Esophagus squamous epithelium (tissue), 5 donors: ENCODE results near the gene CLC. TPM values are rescaled to one million over a fixed set of nuclear protein-coding genes. Genes with fewer than 3 reads are reported as not detected.

Experiments
- DNase-seq: peaks from one replicate; lab custom pipeline; 2025; lab: John Stamatoyannopoulos, UW
- H3K27ac ChIP-seq, 4 donors: fragments of 200-600 bp; sonication (generic); one replicate each; pipeline ENCODE4 v1.5.1; 2016 to 2019; ENCODE audit warnings: mild to moderate bottlenecking in 1 of 4
- H3K27me3 ChIP-seq, 4 donors: fragments of 200-600 bp; sonication (generic); 1 replicate in 3 of 4; 2 replicates in 1 of 4; pipeline versions ENCODE4 v1.5.1 to v1.6.0; 2017 to 2021; ENCODE audit warnings: antibody characterized with exemption in 1 of 4
- H3K36me3 ChIP-seq, 3 donors: fragments of 200-600 bp; sonication (generic); one replicate each; pipeline ENCODE4 v1.5.1; 2016 to 2019
- H3K4me1 ChIP-seq, 3 donors: fragments of 200-600 bp; sonication (generic); one replicate each; pipeline ENCODE4 v1.5.1; 2017 to 2019
- H3K4me3 ChIP-seq, 4 donors: fragments of 200-600 bp; sonication (generic); 1 replicate in 3 of 4; 2 replicates in 1 of 4; pipeline ENCODE4 v1.5.1; 2016 to 2019; ENCODE audit warnings: mild to moderate bottlenecking in 2 of 4, moderate library complexity in 1 of 4
- H3K9me3 ChIP-seq, 3 donors: fragments of 200-600 bp; sonication (generic); one replicate each; pipeline ENCODE4 v1.5.1; 2016 to 2019
- CTCF ChIP-seq, 6 experiments: fragments of 450-650 bp in 4 of 6; fragments of 200-600 bp in 2 of 6; sonication (generic) in 2 of 6; IDR thresholded peaks; one replicate each; pipeline ENCODE4 v1.5.1; 2016 to 2019; ENCODE audit warnings: antibody characterized with exemption in 6 of 6, mild to moderate bottlenecking in 4 of 6, moderate library complexity in 4 of 6
- POLR2A ChIP-seq, 4 donors: fragments of 450-650 bp; IDR thresholded peaks; one replicate each; pipeline ENCODE4 v1.6.1; 2017; ENCODE audit warnings: antibody characterized with exemption in 4 of 4, mild to moderate bottlenecking in 4 of 4, moderate library complexity in 3 of 4
- WGBS, 2 donors: methylation state at CpG; one replicate each; pipeline ENCODE4 v1.1.5; 2018; 5-methylcytosine and 5-hydroxymethylcytosine counted together
- intact Hi-C: fragments of 100-400 bp; cut with DNase I; formaldehyde crosslinking; loops from one replicate; pipeline ENCODE4 v1.15.0; 2022
- total RNA-seq, 4 donors: library from RNA; depleted of rRNA; stranded (reverse); fragments of >200 nt; gene quantifications; one replicate each; pipeline ENCODE4 v1.1.0, GENCODE V29; 2016
- donor health status: DM: yes; HTN: yes; CAD: no.

Gene CLC
- total RNA-seq, 4 donors from 2014 or later: not detected

- H3K4me1 ChIP-seq: no peaks in the 10 kb centered on the region
- intact Hi-C loops: no loop called here
- H3K9me3 ChIP-seq: no peaks in the 10 kb centered on the region
- DNase-seq: no peak
- H3K27me3 ChIP-seq: peaks cover 0 to 12% (median 0%) of the 10 kb centered on the region in 4 donors
- H3K27ac ChIP-seq: no peak overlapping the region
- H3K36me3 ChIP-seq: no peaks in the 10 kb centered on the region
- no peak overlapping the region for H3K4me3 ChIP-seq
- TF ChIP-seq POLR2A (IDR thresholded peaks at IDR 0.05) (no peak), CTCF (IDR thresholded peaks at IDR 0.05) (no peak)
- 73 to 87% methylated on average over 2 of the region's 2 CpGs for WGBS, 2 donors
These were observed 4.0 kb downstream of the CLC start for GRCh38 chr19:39733841-39734240.

GRCh38 chr19:39731685-39732084 is 6.1 kb downstream of the CLC start:
- no peak overlapping the region for H3K27ac ChIP-seq
- H3K36me3 ChIP-seq: no peaks in the 10 kb centered on the region
- 60 to 71% methylated on average over 1 of the region's 1 CpG for WGBS, 2 donors
- peaks cover 0 to 6% (median 0%) of the 10 kb centered on the region in 4 donors for H3K27me3 ChIP-seq
- H3K9me3 ChIP-seq: no peaks in the 10 kb centered on the region
- intact Hi-C loops: no loop called here
- DNase-seq: no peak
- H3K4me3 ChIP-seq: no peak overlapping the region
- TF ChIP-seq CTCF (IDR thresholded peaks at IDR 0.05) (no peak), POLR2A (IDR thresholded peaks at IDR 0.05) (no peak)
- H3K4me1 ChIP-seq: no peaks in the 10 kb centered on the region

- Histone ChIP-seq H3K4me1 (no peaks in the 10 kb centered on the region), H3K9me3 (no peaks in the 10 kb centered on the region), H3K4me3 (no peak overlapping the region), H3K27ac (no peak overlapping the region), H3K27me3 (peaks cover 0 to 6% (median 0%) of the 10 kb centered on the region in 4 donors), H3K36me3 (no peaks in the 10 kb centered on the region)
- TF ChIP-seq POLR2A (IDR thresholded peaks at IDR 0.05): no peak
- no peak for TF ChIP-seq CTCF (IDR thresholded peaks at IDR 0.05)
- DNase-seq: no peak
- intact Hi-C loops: no loop called here
- WGBS, 2 donors: 42 to 57% methylated on average over 4 of the region's 4 CpGs
These were observed 8.2 kb downstream of the CLC start for GRCh38 chr19:39729594-39729993.

- 70 to 86% methylated on average over 5 to 6 of the region's 6 CpGs for WGBS, 2 donors
- H3K9me3 ChIP-seq: no peaks in the 10 kb centered on the region
- H3K4me1 ChIP-seq: no peaks in the 10 kb centered on the region
- H3K27ac ChIP-seq: no peak overlapping the region
- DNase-seq: no peak
- H3K36me3 ChIP-seq: no peaks in the 10 kb centered on the region
- intact Hi-C loops: no loop called here
- H3K27me3 ChIP-seq: peaks cover 0 to 6% (median 0%) of the 10 kb centered on the region in 4 donors
- no peak for TF ChIP-seq POLR2A (IDR thresholded peaks at IDR 0.05)
- no peak for TF ChIP-seq CTCF (IDR thresholded peaks at IDR 0.05)
- H3K4me3 ChIP-seq: no peak overlapping the region
These were observed 9.8 kb downstream of the CLC start for GRCh38 chr19:39728040-39728439.

- 61 to 79% methylated on average over 10 of the region's 10 CpGs for WGBS, 2 donors
- intact Hi-C loops: no loop called here
These were observed 10.6 kb downstream of the CLC start for GRCh38 chr19:39727070-39727800.

More at GRCh38 chr19:39727070-39727800, 10.6 kb downstream of the CLC start:
- no peaks in the 10 kb centered on the region for H3K36me3 ChIP-seq
- peaks cover 0 to 6% (median 0%) of the 10 kb centered on the region in 4 donors for H3K27me3 ChIP-seq
- no peaks in the 10 kb centered on the region for H3K4me1 ChIP-seq
- H3K27ac ChIP-seq: no peak overlapping the region
- no peaks in the 10 kb centered on the region for H3K9me3 ChIP-seq
- H3K4me3 ChIP-seq: no peak overlapping the region
- DNase-seq: no peak
- TF ChIP-seq CTCF (IDR thresholded peaks at IDR 0.05) (no peak), POLR2A (IDR thresholded peaks at IDR 0.05) (no peak)
